SK-N-MC (cell line): ENCODE data around the gene MAP3K5.

Experiments used
- EZH2 ChIP-seq: fragments of 200-600 bp; sonication (generic); IDR thresholded peaks from one replicate; pipeline ENCODE4 v1.6.1; 2017; ENCODE audit warnings: antibody characterized with exemption
- FOXP2 ChIP-seq: optimal IDR thresholded peaks from 2 replicates; pipeline ENCODE3; 2011; ENCODE audit warnings: mild to moderate bottlenecking, moderate library complexity; ENCODE audit not compliant: insufficient read depth; ENCODE audit errors: extremely low read length, control extremely low read depth
- POLR2AphosphoS5 ChIP-seq: IDR thresholded peaks from 2 replicates; pipeline ENCODE4 v1.6.1; 2012; ENCODE audit warnings: mild to moderate bottlenecking, low read depth, low read length, borderline replicate concordance

DNA sequence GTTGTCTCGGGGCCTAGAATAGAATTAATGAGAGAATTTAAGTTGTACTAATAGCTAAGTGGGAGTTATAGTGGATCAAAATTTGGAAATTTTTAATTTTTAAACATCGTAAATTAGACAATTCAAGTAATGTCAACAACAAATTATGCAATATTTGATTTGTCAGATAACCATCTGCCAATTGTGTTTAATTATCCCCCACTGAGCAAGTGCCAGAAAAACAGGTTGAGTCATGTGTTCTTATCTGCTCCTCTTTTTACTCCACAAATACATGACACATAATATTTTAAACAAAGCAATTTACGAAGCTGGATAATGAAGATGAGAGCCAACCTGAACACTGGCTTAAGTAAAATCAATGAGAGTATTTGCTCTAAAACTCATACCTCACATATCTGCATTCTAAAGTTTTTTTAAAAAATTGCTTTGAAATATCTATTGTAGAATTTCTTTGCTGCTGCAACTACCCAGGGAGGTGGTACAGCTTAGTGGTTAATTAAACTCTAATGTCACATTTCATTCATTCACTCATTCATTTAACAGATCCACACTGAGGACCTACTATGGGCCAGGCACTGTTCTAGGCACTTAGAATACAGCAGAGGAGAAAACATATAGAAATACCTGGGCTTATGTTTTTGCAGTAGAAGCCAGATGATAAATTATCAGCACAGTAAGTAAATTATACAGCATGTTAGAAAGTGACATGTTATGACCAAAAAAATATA, 184.9 kb downstream of the MAP3K5 start:
- no peak for TF ChIP-seq EZH2
- TF ChIP-seq FOXP2 = no peak
- no peak for TF ChIP-seq POLR2AphosphoS5
